ENCODE results near the gene KCNH8.
A peak's percentile ranks its signal among the peaks of the same experiment; 100 is the strongest.

KCNH8 gene

GRCh38 chr3:19254784-19255338 is 106.6 kb downstream of the KCNH8 start:
- DNase-seq: no peak

GRCh38 chr3:19256313-19256712 is 108.0 kb downstream of the KCNH8 start:
- DNase-seq: no peak

GRCh38 chr3:19263606-19264005 is 115.3 kb downstream of the KCNH8 start:
- DNase-seq: no peak

GRCh38 chr3:19264424-19264823 is 116.1 kb downstream of the KCNH8 start:
- no peak for DNase-seq

GRCh38 chr3:19267040-19267439 is 118.7 kb downstream of the KCNH8 start:
- no peak for DNase-seq

GRCh38 chr3:19270481-19270880 is 122.2 kb downstream of the KCNH8 start:
- no peak for DNase-seq

GRCh38 chr3:19272296-19272695 is 124.0 kb downstream of the KCNH8 start:
- no peak for DNase-seq

- DNase-seq: no peak
Measured at GRCh38 chr3:19273091-19273490, 124.8 kb downstream of the KCNH8 start.

GRCh38 chr3:19274576-19274975 is 126.3 kb downstream of the KCNH8 start:
- DNase-seq: no peak

GRCh38 chr3:19284974-19285373 is 136.7 kb downstream of the KCNH8 start:
- DNase-seq: no peak

- DNase-seq: no peak
Measured at GRCh38 chr3:19293295-19293694, 145.0 kb downstream of the KCNH8 start.

- no peak for DNase-seq
Measured at GRCh38 chr3:19295208-19295607, 146.9 kb downstream of the KCNH8 start.

- DNase-seq: no peak
Measured at GRCh38 chr3:19331931-19332330, 183.6 kb downstream of the KCNH8 start.

GRCh38 chr3:19334120-19334519 is 185.8 kb downstream of the KCNH8 start:
- no peak for DNase-seq

- DNase-seq: no peak
Measured at GRCh38 chr3:19338769-19339168, 190.5 kb downstream of the KCNH8 start.

- DNase-seq: no peak
Measured at GRCh38 chr3:19342389-19342788, 194.1 kb downstream of the KCNH8 start.

- DNase-seq: no peak
Measured at GRCh38 chr3:19346759-19347158, 198.4 kb downstream of the KCNH8 start.

- no peak for DNase-seq
Measured at GRCh38 chr3:19347671-19348070, 199.4 kb downstream of the KCNH8 start.

GRCh38 chr3:19348500-19348899 is 200.2 kb downstream of the KCNH8 start:
- no peak for DNase-seq

GRCh38 chr3:19348941-19349564 is 200.7 kb downstream of the KCNH8 start:
- peak; percentile 23 for DNase-seq

- no peak for DNase-seq
Measured at GRCh38 chr3:19357947-19358346, 209.6 kb downstream of the KCNH8 start.

GRCh38 chr3:19363071-19363470 is 214.8 kb downstream of the KCNH8 start:
- no peak for DNase-seq

GRCh38 chr3:19364148-19364547 is 215.8 kb downstream of the KCNH8 start:
- no peak for DNase-seq

- DNase-seq: no peak
Measured at GRCh38 chr3:19365471-19365870, 217.2 kb downstream of the KCNH8 start.

- DNase-seq: no peak
Measured at GRCh38 chr3:19384868-19385267, 236.6 kb downstream of the KCNH8 start.

Data from NCI-H2029 treated with DMSO at 0.1 percent for 48 hours (cell line).